Gastroesophageal sphincter (tissue), 3 donors: ENCODE data around the gene RPGRIP1L.

ENCODE experiments used
- EP300 ChIP-seq: sonication (generic); formaldehyde crosslinking; IDR thresholded peaks from one replicate; pipeline ENCODE4 v1.6.1; 2017; ENCODE audit warnings: antibody characterized with exemption, mild to moderate bottlenecking
- TF ChIP-seq, protein P1 (sequence below), 4 experiments: fragments of 200-600 bp in 2 of 4; fragments of 450-650 bp in 2 of 4; sonication (generic) in 1 of 4; IDR thresholded peaks; one replicate each; pipeline ENCODE4 v1.5.1; 2017 to 2019; ENCODE audit warnings: antibody characterized with exemption in 4 of 4, mild to moderate bottlenecking in 2 of 4, moderate library complexity in 2 of 4

DNA sequence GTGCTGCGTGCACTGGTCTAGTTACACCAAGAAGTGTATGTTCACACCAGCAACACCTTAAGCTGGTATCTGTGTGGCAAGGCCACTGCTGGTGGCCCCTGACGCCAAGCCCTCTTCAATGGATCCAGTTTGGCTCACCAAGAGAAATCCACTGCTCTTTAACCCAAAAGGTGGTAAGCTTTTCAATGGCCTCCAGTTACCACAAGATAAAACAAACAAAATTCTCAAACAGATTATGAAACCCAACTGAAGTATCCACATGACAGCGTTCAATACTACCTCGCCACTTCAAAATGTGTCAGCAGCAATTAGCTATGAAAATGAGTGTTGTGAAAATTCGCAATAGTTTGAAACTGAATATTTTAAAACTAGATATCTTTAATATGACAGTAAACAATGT, 104.1 kb downstream of the RPGRIP1L start:
- TF ChIP-seq, protein P1, sequence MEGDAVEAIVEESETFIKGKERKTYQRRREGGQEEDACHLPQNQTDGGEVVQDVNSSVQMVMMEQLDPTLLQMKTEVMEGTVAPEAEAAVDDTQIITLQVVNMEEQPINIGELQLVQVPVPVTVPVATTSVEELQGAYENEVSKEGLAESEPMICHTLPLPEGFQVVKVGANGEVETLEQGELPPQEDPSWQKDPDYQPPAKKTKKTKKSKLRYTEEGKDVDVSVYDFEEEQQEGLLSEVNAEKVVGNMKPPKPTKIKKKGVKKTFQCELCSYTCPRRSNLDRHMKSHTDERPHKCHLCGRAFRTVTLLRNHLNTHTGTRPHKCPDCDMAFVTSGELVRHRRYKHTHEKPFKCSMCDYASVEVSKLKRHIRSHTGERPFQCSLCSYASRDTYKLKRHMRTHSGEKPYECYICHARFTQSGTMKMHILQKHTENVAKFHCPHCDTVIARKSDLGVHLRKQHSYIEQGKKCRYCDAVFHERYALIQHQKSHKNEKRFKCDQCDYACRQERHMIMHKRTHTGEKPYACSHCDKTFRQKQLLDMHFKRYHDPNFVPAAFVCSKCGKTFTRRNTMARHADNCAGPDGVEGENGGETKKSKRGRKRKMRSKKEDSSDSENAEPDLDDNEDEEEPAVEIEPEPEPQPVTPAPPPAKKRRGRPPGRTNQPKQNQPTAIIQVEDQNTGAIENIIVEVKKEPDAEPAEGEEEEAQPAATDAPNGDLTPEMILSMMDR (IDR thresholded peaks at IDR 0.05): no peak
- no peak for TF ChIP-seq EP300
